ENCODE measurements around the gene PLXNB3. TPM values are rescaled to one million over a fixed set of nuclear protein-coding genes. Genes with fewer than 3 reads are reported as not detected.

Gene PLXNB3
- total and polyA plus RNA-seq, 2 of the 13 experiments (the other 11 are each of a cell fraction or from before 2014, with no cell fraction given): 3.0 to 6.9 TPM

GRCh38 chrX:153731117-153731844 lies 32.8 kb upstream of the PLXNB3 start (continued):
- TF ChIP-seq ARID5B (CRISPR knock-in tag; IDR thresholded peaks at IDR 0.05) (0 out of 2 replicates have a peak, but pooled peaks have one; percentile 45), ERF (CRISPR knock-in tag; IDR thresholded peaks at IDR 0.05) (no peak), ZBTB37 (CRISPR knock-in tag; IDR thresholded peaks at IDR 0.05) (no peak), SP4 (CRISPR knock-in tag; IDR thresholded peaks at IDR 0.05) (no peak), JUNB (CRISPR knock-in tag; IDR thresholded peaks at IDR 0.05; ENCODE audit: borderline replicate concordance) (no peak), ZNF569 (CRISPR knock-in tag; IDR thresholded peaks at IDR 0.05; ENCODE audit: borderline replicate concordance) (no peak), SALL2 (CRISPR knock-in tag; IDR thresholded peaks at IDR 0.05) (no peak), RFX5 (IDR thresholded peaks at IDR 0.05; ENCODE audit: low read depth, low read length) (no peak), PREB (CRISPR knock-in tag; IDR thresholded peaks at IDR 0.05) (no peak), RXRA (CRISPR knock-in tag; IDR thresholded peaks at IDR 0.05) (no peak), CEBPG (CRISPR knock-in tag; IDR thresholded peaks at IDR 0.05) (peak; percentile 95), CEBPB (IDR thresholded peaks at IDR 0.05; ENCODE audit: borderline replicate concordance, low read depth, low read length) (peak; percentile 98), LBX2 (CRISPR knock-in tag; IDR thresholded peaks at IDR 0.05; ENCODE audit: borderline replicate concordance) (no peak), KAT2B (IDR thresholded peaks at IDR 0.05; ENCODE audit: borderline replicate concordance, low read depth, low read length) (no peak), ZFP1 (CRISPR knock-in tag; IDR thresholded peaks at IDR 0.05) (no peak)

Data from HepG2 (cell line).